ENCODE data around the gene LYL1. TPM values are rescaled to one million over a fixed set of nuclear protein-coding genes. Genes with fewer than 3 reads are reported as not detected.

The LYL1 gene
- total and polyA plus RNA-seq, 2 of the 4 experiments (the other 2 are of a cell fraction), result 0.36 to 0.39 TPM

DNA sequence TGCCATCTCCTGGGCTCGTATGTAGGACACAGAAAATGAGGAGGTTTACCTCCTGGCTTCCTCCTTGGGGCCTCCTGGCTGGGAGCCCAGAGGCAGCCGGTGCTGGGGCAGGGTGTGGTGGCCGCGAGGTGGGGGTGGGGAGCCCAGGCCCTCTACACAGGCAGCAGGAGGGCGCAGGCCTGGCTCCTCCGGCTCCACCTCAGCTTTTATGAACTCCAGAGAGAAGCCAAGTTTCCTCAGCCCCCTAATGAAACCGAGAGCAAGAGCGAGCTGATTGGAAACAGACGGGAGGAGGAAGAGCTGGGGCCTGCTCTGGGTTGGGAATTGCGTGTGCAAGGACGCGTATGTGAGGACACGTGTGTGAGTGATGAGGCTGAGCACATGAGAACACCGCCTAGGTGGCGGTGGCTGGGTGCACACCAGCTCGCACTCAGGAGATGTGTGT is 23.1 kb downstream of the LYL1 start:
- Histone ChIP-seq H2BK20ac (ENCODE audit: low read depth, low read length) (peak overlapping the region; percentile 33; the same call in 1 of the 2 replicates), H3K9me1 (ENCODE audit: insufficient read depth, low read length) (peaks cover 4% of the 10 kb centered on the region), H2AK9ac (replicated peaks; ENCODE audit: low read depth, low read length, poor library complexity) (peak overlapping the region; percentile 96), H3K9me3 (ENCODE audit: control insufficient read depth, insufficient read depth, low read length) (no peaks in the 10 kb centered on the region), H3K79me1 (ENCODE audit: low read depth in 1 of 2, low read length in 2 of 2) (peaks cover 0 to 25% of the 10 kb centered on the region in 2 experiments; a peak in 2 of 4 replicates), H3K56ac (ENCODE audit: extremely low read depth, insufficient read depth, low read length) (no peak overlapping the region), H3K36me3 (ENCODE audit: control insufficient read depth, insufficient read depth, low read length) (peaks cover 52% of the 10 kb centered on the region), H4K20me1 (ENCODE audit: insufficient read depth, low read length) (peaks cover 8% of the 10 kb centered on the region; the same call in 1 of the 2 replicates), H2BK120ac (ENCODE audit: low read depth, low read length) (peak overlapping the region; percentile 47), H3K23ac (ENCODE audit: low read depth, low read length) (no peak overlapping the region), H4K5ac (ENCODE audit: low read depth, low read length) (no peak overlapping the region), H3K9ac (ENCODE audit: low read depth, low read length) (no peak overlapping the region), H3K4me3 (ENCODE audit: insufficient read depth, low read depth, low read length) (no peak overlapping the region), H2AFZ (replicated peaks; ENCODE audit: low read length, poor library complexity) (peak overlapping the region; percentile 2), H3K14ac (replicated peaks; ENCODE audit: low read depth, low read length) (0 out of 2 replicates have a peak overlapping the region, but pooled peaks have one; percentile 60), H3K4me2 (ENCODE audit: low read depth, low read length) (peak overlapping the region; percentile 18; the same call in 1 of the 2 replicates), H2BK5ac (ENCODE audit: low read depth, low read length, poor library complexity, severe bottlenecking) (no peak overlapping the region), H3K18ac (ENCODE audit: low read depth, low read length) (no peak overlapping the region), H3K4ac (ENCODE audit: low read depth, low read length) (peak overlapping the region; percentile 86), H2BK15ac (ENCODE audit: low read depth, low read length) (0 out of 3 replicates have a peak overlapping the region, but pooled peaks have one; percentile 32), H2AK5ac (ENCODE audit: low read depth, low read length) (peak overlapping the region; percentile 77; the same call in 1 of the 2 replicates), H3K4me1 (ENCODE audit: control insufficient read depth, insufficient read depth, low read length) (peaks cover 38% of the 10 kb centered on the region), H3K27me3 (ENCODE audit: control insufficient read depth, insufficient read depth, low read length) (no peaks in the 10 kb centered on the region), H4K91ac (ENCODE audit: insufficient read depth, low read depth, low read length) (no peak overlapping the region), H4K8ac (ENCODE audit: low read depth in 2 of 2, low read length in 2 of 2) (peak overlapping the region in 1 of 2 experiments; percentile 64; a peak in 2 of 4 replicates), H3K27ac (ENCODE audit: insufficient read depth, low read length) (peak overlapping the region; percentile 0; the same call in 1 of the 2 replicates)
- intact Hi-C loops (cut with micrococcal nuclease), result no loop called here
- in situ Hi-C loops (cut with MboI; ENCODE audit: low sequenced_read_pairs), result no loop called here
- no TSS peak for BruUV-seq (replicated peaks)
- POLR2A ChIA-PET (ENCODE audit: unreplicated experiment), result no interaction called here
- dilution Hi-C loops (cut with HindIII; ENCODE audit: low sequenced_read_pairs, unreplicated experiment), result no loop called here
- CTCF ChIA-PET, result interaction anchor here (0.9 to 1.7 kb wide), 3 partner anchors 18 to 114 kb away, joined by 3 to 6 read pairs (median 5); no protein-coding TSS in a partner anchor
- WGBS, 2 experiments (ENCODE audit: extremely low coverage in 2 of 2, insufficient read length in 1 of 2), result 31% methylated on average over 7 of the region's 16 CpGs; no CpG with 5 or more reads in 1 of the 2 experiments
- ATAC-seq (ENCODE audit: low read depth), result peak; percentile 49
- DNase-seq, result peak; percentile 50
- TF ChIP-seq, protein P1, sequence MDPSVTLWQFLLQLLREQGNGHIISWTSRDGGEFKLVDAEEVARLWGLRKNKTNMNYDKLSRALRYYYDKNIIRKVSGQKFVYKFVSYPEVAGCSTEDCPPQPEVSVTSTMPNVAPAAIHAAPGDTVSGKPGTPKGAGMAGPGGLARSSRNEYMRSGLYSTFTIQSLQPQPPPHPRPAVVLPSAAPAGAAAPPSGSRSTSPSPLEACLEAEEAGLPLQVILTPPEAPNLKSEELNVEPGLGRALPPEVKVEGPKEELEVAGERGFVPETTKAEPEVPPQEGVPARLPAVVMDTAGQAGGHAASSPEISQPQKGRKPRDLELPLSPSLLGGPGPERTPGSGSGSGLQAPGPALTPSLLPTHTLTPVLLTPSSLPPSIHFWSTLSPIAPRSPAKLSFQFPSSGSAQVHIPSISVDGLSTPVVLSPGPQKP (IDR thresholded peaks at IDR 0.05; ENCODE audit: borderline replicate concordance, low read depth, low read length), result no peak
- TF ChIP-seq SMC3 (IDR thresholded peaks at IDR 0.05; ENCODE audit: low read depth, low read length) (no peak), FOS (IDR thresholded peaks at IDR 0.05; ENCODE audit: low read depth, low read length) (no peak)
